ENCODE results near the gene WIPF3.

Gene WIPF3

DNA sequence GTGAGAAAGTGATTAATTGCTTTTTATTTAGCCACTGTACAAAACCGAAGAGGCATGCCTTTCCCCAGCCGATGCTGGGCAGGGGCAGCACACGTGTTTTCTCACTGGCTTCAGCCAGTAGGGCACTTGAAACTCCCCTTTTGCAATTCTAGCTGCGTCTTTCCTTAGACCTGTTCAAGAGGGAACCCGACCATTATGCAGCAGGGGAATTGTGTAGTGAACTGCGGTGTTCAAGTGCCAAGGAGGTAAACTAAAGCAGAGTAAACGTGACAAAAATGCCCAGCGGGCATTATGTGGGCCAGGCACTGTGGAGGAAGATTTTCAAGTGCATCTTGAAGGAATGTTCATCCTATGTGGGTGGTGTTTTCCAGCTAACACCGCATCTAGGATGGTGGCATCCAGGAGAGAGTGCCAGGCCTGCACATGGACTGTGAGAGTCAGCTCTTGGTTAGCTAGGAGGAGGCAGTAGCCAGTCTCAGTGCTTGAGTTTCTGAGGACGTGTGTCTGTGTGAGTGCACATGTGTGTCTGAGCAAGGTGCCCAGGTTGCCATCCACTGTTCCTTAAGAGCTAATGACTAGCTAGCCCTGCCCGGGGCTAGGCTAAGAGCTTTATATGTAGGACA lies 3.3 kb downstream of the WIPF3 start:
- no peak for DNase-seq (ENCODE audit: low read depth in 1 of 2, low spot score in 1 of 2)

DNA sequence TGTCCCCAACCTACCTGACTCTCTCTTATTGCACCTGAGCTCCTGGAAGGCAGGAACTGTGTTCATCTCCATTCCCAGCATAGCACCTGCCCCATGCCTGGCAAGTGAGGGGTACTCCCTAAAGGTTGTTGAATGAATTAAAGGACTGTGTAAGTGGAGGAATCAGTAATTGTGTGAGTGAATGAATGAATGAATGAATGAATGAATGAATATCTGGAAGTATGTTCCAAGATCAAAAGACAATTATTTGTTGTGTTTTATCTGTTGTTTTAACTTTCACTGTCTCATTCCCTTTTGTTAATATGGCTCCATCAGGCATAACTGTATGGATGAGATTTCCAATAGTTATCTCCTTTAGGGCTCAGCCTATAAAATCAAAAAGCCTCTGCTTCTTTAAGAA lies 4.0 kb downstream of the WIPF3 start:
- DNase-seq (ENCODE audit: low read depth in 1 of 2, low spot score in 1 of 2): no peak

DNA sequence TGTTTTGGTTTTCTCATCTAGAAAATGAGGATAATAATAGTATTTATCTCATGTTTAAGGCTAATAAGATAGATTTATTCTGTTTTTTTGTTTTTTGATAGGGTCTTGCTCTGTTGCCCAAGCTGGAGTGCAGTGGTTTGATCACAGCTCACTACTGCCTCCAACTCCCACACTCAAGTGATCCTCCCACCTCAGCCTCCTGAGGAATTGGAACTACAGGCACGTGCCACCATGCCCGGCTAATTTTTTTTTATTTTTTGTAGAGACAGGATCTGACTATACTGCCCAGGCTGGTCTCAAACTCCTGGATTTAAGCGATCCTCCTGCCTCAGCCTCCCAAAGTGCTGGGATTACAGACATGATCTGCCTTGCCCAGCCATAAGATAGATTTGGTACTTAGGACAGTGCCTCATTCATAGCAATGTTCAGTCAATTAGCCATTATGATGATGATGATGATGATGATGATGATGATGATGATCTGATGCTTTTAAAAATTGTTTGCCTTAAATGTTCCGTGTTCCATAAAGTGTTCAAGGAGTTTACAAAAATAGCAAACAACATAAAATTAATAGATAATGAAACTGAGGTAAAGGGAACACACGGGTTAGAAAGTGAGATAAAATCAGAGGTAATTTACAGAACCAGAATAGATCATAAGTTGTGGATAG lies 4.6 kb downstream of the WIPF3 start:
- no peak for DNase-seq (ENCODE audit: low read depth in 1 of 2, low spot score in 1 of 2)

GRCh38 chr7:29811586-29811985 lies 5.3 kb downstream of the WIPF3 start:
- DNase-seq (ENCODE audit: low read depth in 1 of 2, low spot score in 1 of 2): no peak

GRCh38 chr7:29812185-29812876 lies 6.0 kb downstream of the WIPF3 start:
- DNase-seq (ENCODE audit: low read depth in 1 of 2, low spot score in 1 of 2): no peak

- no peak for DNase-seq (ENCODE audit: low read depth in 1 of 2, low spot score in 1 of 2)
Observed at GRCh38 chr7:29815181-29816105, 9.1 kb downstream of the WIPF3 start.

- no peak for DNase-seq (ENCODE audit: low read depth in 1 of 2, low spot score in 1 of 2)
Observed at GRCh38 chr7:29818308-29818707, 12.0 kb downstream of the WIPF3 start.

DNA sequence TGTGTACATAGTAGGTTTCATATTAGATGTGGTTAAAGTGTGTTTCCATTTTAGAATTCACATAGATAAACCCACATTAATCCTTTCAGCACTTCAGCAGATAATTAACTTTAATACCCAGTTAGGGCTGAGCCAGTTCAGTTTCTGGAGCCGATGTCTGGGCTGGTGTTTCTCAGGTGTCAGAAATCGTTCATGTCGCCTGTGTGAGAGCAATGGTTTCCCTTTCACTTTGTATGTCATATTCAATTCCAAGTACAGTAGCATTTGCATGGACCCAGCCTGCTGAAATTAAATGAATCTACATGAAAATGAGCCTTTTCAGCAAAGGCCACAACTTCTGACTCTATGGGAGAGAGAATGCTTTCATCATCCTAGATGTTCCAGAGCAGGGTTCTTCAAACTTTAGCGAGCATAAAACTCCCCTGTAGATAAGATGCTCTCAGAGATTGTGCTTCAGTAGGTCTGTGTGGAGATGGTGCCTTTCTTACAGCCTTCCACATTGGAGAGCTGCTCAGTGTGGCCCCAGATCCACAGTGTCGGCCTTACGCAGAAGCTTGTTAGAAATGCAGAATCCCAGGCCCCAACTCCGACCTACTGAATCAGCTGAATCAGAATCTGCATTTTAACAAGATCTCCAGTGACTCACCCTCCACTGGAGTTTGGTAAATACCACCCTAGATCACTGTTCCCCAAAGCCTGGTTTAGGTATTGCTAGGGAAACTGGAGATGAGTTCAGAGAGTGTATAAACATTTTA lies 19.6 kb downstream of the WIPF3 start:
- DNase-seq (ENCODE audit: low read depth in 1 of 2, low spot score in 1 of 2): no peak

DNA sequence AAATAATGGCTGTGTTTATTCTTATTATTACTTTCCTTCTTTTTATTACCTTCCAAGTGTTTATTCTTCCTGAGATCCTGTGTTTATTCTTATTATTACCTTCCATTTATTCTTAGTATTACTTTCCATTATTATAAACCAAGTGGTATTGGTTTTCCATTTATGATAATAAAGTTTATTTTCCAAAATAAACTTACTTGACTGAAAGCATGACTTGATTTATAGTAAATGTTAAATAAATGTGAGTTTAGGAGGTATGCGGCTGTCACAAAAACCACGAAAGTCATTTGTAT lies 20.2 kb downstream of the WIPF3 start:
- DNase-seq (ENCODE audit: low read depth in 1 of 2, low spot score in 1 of 2): no peak

GRCh38 chr7:29826904-29827303 lies 20.6 kb downstream of the WIPF3 start:
- no peak for DNase-seq (ENCODE audit: low read depth in 1 of 2, low spot score in 1 of 2)

DNA sequence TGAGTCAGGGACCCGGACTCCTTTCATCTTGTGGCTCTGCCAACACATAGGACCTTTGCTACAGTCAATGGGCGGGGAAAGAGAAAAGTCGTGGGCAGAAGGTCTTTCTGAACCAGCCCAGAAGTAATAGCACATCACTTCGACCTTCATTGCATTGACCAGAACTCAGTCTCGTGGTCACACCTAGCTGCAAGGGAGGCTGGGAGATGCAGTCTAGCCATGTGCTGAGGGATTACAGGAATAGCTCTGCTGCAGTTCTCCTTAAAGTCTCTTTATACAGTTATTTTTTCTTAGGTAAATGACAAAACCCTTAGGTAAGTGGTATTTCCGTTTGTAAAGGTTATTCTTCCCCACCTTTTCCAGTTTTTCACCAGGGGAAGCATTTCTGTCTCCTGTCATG lies 25.4 kb downstream of the WIPF3 start:
- no peak for DNase-seq (ENCODE audit: low read depth in 1 of 2, low spot score in 1 of 2)

- DNase-seq (ENCODE audit: low read depth in 1 of 2, low spot score in 1 of 2): no peak
Observed at GRCh38 chr7:29833929-29834328, 27.6 kb downstream of the WIPF3 start.

- no peak for DNase-seq (ENCODE audit: low read depth in 1 of 2, low spot score in 1 of 2)
Observed at GRCh38 chr7:29835718-29836117, 29.4 kb downstream of the WIPF3 start.

GRCh38 chr7:29839302-29839701 lies 33.0 kb downstream of the WIPF3 start:
- no peak for DNase-seq (ENCODE audit: low read depth in 1 of 2, low spot score in 1 of 2)

- no peak for DNase-seq (ENCODE audit: low read depth in 1 of 2, low spot score in 1 of 2)
Observed at GRCh38 chr7:29839921-29840320, 33.6 kb downstream of the WIPF3 start.

DNA sequence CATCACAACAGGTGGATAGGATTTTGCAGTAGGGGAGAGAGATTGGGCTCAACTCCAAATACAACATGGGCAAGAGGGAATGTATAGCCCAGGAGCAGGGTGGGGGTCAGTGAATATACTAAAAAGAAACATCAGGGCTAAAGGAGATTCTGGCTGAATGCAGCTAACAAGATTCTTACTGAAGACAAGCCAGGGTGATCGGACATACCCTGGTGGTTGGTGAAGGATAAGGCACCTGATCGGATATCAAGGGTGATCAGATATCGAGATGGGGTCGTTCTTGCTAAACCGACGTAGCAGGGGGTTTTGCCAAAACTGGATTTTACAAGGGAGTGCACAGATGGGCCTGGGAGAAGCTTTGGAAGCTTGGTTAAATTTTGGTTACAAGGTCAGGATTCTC lies 34.4 kb downstream of the WIPF3 start:
- DNase-seq (ENCODE audit: low read depth in 1 of 2, low spot score in 1 of 2): no peak

- no peak for DNase-seq (ENCODE audit: low read depth in 1 of 2, low spot score in 1 of 2)
Observed at GRCh38 chr7:29841926-29842701, 35.8 kb downstream of the WIPF3 start.

GRCh38 chr7:29843093-29843492 lies 36.8 kb downstream of the WIPF3 start:
- DNase-seq (ENCODE audit: low read depth in 1 of 2, low spot score in 1 of 2): no peak

DNA sequence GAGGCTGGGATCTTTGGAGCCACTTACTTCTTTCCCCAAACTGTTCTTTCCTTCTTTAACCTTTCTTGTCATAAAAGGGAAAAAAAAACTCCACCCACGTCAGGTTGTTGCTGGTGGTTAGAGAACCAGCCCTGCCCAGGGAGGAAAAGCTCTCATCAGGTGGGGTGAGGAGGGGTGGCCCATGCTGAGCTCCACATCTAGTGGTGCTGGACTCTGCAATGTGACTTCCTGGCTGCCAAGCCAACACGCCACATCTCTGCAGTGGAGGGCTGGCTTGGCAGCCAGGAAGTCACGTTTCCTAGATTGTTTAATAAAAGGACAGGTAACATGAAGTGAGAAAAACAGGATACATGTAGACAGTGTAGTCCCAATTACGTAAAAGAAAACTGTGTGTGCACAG lies 37.4 kb downstream of the WIPF3 start:
- no peak for DNase-seq (ENCODE audit: low read depth in 1 of 2, low spot score in 1 of 2)

- DNase-seq (ENCODE audit: low read depth in 1 of 2, low spot score in 1 of 2): no peak
Observed at GRCh38 chr7:29844559-29844958, 38.3 kb downstream of the WIPF3 start.
